Measurements from ENCODE around the gene SH3BP5L. TPM values are rescaled to one million over a fixed set of nuclear protein-coding genes. Genes with fewer than 3 reads are reported as not detected.
"Not testable (repeated sequence)": the region's sequence is repeated elsewhere in the genome, so short reads cannot be mapped to it uniquely, and the experiment has no call there.

SH3BP5L gene
- total RNA-seq, 1 donor from 2014 or later: 20.1 TPM

- intact Hi-C loops (cut with micrococcal nuclease): no loop called here
- no peak for ATAC-seq
- DNase-seq: no peak
These were observed 11.5 kb upstream of the SH3BP5L start for GRCh38 chr1:248837045-248837780.

GRCh38 chr1:248834343-248834940 is 8.7 kb upstream of the SH3BP5L start:
- ATAC-seq (no peak), DNase-seq (no peak)
- intact Hi-C loops (cut with micrococcal nuclease): no loop called here

DNA sequence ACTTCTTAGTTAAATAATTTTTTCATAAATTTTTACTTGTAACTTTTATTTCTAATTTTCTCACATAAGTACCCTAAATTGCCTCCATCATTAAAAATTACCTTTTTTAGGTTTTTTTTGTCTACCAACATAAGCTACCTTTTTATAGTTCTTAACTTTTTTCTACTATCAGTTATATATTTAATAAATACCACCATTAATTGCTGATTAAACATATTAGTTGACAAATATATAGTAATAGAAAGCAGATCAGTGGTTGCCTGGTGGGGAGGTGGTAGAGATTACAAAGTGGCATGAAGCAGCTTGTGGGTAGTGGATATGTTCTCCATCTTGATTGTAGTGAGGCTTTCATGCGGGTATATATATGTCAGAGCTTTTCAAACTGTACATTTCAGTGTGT is 6.1 kb upstream of the SH3BP5L start:
- intact Hi-C loops (cut with micrococcal nuclease): no loop called here
- ATAC-seq (no peak), DNase-seq (no peak)

DNA sequence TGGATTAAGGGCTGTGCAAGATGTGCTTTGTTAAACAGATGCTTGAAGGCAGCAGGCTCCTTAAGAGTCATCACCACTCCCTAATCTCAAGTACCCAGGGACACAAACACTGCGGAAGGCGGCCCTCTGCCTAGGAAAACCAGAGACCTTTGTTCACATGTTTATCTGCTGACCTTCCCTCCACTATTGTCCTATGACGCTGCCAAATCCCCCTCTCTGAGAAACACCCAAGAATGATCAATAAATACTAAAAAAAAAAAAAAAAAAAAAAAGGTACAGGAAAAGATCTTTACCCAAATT is 5.0 kb upstream of the SH3BP5L start:
- intact Hi-C loops (cut with micrococcal nuclease); ATAC-seq: not testable (repeated sequence)

DNA sequence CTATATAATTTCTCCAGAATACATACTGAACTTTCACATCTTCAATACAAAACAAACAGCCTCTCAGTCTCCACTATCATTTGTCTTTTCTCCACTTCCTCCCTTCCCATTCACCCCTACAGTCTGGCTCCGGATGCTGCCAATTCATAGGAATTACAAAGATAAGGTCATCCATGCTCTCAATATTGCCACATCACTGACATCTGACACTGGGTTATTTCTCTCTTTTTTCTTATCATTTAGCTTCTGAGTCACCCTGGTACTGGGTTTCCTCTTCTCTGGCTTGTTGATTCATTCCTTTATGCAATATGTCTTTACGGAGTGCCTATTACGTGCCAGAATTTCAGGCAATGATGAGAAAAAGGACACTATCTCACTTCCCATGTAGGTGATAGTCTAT is 3.1 kb upstream of the SH3BP5L start:
- ATAC-seq: no peak
- intact Hi-C loops (cut with micrococcal nuclease): no loop called here
- no peak for DNase-seq

More for the DNA sequence above, 5.0 kb upstream of the SH3BP5L start:
- DNase-seq: not testable (repeated sequence)

DNA sequence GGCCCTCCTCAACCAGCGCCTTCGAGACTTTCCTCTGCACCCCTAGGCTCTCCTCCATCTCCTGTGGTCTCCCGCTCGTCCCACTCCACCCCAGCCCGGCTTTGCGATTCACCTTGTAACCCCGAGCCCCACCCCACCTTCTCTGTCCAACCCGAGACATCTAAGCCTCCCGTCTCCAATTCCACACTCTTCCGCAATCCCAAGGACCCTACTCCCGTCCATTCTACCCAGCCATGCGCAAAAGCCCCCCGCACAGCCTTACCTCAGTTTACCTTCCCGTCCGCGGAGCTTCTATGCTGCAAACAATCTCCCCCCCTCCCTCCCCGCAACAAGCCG is 174 bp downstream of the SH3BP5L start:
- intact Hi-C loops (cut with micrococcal nuclease): no loop called here
- peak; percentile 9 for ATAC-seq
- peak; percentile 44 for DNase-seq

DNA sequence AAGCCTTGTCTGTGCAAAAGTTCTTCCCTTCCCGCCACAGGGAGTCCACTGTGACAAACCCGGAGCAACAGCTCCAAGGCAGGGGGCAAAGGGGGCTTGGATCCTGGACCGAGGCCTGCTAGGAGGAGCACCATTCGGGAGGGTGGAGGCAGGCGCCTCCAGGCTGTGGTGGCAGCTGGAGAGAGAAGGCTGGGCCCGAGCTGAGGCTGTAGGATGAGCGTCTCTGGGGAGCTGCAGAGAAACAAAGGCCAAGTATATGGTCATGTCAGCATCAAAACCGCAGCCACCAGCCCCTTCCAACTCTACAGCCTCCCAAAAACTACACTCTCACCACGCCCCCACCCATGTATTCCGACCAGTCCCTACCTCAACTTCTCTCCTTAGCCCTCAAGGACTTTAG is 579 bp downstream of the SH3BP5L start:
- DNase-seq: no peak
- intact Hi-C loops (cut with micrococcal nuclease): no loop called here
- ATAC-seq: no peak

DNA sequence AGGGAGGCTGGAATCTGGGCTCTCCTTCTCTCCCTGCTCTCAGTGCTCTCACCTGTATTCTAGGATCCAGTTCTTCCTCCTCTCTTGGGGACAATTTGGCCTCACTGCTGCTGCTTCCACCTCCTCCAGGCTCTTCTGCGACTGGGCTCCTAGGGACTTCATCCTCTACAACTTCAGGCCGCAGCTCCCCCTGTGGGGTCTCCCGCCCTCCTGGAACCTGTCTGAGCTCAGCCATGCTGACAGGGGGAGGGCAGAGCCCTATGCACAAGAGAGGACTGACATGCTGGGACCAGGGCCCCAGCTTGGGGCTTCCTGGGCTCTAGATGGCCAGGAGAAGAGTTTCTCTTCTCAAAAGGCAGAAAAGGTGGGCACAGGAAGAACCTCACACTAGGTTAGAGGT is 1.0 kb downstream of the SH3BP5L start:
- intact Hi-C loops (cut with micrococcal nuclease): no loop called here
- no peak for DNase-seq
- no peak for ATAC-seq

DNA sequence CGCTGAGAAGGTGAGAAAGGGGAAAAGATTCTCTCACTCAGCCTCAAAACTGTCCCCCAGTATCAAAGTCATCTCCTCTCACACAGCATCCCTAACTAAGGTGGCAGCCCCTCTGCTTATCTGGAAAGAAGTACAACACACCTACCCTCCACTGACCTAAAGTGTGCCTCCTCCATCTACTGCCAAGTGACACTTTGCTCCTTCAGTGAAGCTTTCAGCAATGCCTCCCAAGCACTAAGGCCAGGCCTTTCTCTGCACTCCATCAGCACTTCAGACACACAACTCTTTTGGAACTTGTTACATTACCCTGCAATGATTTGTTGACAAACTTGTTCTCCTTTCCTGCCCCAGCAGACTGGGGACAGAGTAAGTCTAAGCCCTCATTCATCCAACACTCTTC is 1.4 kb downstream of the SH3BP5L start:
- no peak for ATAC-seq
- intact Hi-C loops (cut with micrococcal nuclease): no loop called here
- DNase-seq: no peak

GRCh38 chr1:248823517-248824001 is 2.2 kb downstream of the SH3BP5L start:
- DNase-seq (no peak), ATAC-seq (no peak)
- intact Hi-C loops (cut with micrococcal nuclease): no loop called here

DNA sequence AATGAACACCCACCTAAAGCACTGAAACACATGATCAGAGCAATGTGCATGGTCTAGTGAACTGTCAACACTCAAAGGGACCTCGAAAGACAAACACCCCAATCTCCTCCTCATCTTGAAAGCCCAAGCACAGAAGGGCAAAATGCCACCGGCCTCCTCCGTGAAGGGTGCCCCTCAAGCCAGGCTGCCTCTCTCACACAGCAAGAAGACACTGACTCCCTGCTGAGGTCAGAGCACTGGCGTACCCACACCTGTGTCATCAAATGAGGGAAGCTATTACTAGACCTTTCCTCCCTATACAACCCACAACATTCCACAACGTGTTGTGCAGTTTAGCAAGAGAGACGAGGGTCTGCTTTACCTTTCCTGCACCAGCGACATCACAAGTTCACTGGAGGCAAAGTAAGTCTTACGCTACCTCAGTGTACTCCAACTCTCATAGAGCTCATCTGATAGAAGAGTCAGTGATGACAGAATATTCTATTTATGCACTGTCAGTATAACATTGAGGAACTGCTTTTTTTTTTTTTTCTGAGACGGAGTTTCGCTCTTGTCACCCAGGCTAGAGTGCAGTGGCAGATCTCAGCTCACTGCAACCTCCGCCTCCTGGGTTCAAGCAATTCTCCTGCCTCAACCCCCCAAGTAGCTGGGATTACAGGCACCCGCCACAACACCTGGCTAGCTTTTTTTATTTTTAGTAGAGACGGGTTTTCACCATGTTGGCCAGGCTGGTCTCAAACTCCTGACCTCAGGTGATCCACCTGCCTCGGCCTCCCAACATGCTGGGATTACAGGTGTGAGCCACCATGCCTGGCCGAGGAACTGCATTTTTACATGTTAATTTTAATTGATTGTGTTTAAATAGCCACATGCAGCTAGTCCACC is 3.3 kb downstream of the SH3BP5L start:
- intact Hi-C loops (cut with micrococcal nuclease): no loop called here
- DNase-seq (no peak), ATAC-seq (no peak)

DNA sequence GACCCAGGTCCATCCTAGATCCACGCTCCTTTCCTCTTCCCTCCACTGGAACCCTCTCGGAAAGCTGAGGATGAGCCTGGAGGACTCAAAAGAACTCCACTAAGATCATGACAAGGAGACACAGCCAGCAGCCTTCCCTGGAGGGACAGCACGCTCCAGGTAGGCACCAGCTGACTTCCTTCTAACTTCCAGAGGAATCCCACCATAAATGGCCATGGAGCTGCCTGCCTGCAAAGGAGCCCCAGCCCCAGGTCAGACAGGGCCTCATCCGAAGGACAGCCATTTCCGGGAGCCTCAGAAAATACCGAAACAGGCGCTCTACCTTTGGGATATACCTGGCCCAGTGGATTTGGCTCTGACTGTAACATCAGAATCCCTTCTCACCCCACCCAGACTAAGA is 4.1 kb downstream of the SH3BP5L start:
- ATAC-seq: no peak
- DNase-seq: no peak
- intact Hi-C loops (cut with micrococcal nuclease): no loop called here

DNA sequence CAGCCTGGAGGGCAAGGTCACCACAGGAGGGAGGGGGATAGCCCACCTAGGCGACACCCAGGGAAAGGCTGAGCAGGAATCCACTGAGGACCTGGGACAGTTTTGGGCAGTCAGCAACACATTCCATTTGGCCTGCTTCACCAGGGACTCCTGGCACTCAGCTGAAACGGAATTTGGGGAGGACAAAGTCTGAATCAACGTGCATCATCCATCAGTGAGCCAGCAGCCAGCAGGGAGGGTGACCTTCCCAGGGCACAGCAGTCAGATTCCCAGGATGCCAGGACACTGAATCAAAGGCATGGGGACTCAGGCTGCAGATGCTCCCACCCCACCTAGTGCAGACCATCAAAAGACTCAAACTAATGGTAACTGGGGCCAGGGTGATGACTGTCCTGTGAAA is 4.6 kb downstream of the SH3BP5L start:
- ATAC-seq (no peak), DNase-seq (no peak)
- intact Hi-C loops (cut with micrococcal nuclease): no loop called here

- intact Hi-C loops (cut with micrococcal nuclease): no loop called here
- ATAC-seq (no peak), DNase-seq (no peak)
These were observed 5.6 kb downstream of the SH3BP5L start for GRCh38 chr1:248820041-248820585.

GRCh38 chr1:248818505-248819374 is 7.0 kb downstream of the SH3BP5L start:
- intact Hi-C loops (cut with micrococcal nuclease): no loop called here
- peak; percentile 26 for ATAC-seq
- no peak for DNase-seq

GRCh38 chr1:248817065-248817464 is 8.7 kb downstream of the SH3BP5L start:
- ATAC-seq (no peak), DNase-seq (no peak)
- intact Hi-C loops (cut with micrococcal nuclease): no loop called here

GRCh38 chr1:248816042-248816851 is 9.5 kb downstream of the SH3BP5L start:
- DNase-seq (no peak), ATAC-seq (no peak)
- intact Hi-C loops (cut with micrococcal nuclease): no loop called here

- no peak for DNase-seq
- intact Hi-C loops (cut with micrococcal nuclease): no loop called here
- no peak for ATAC-seq
These were observed 10.2 kb downstream of the SH3BP5L start for GRCh38 chr1:248815407-248816034.
